A549 (cell line): ENCODE measurements around the gene ARIH1. TPM values are rescaled to one million over a fixed set of nuclear protein-coding genes. Genes with fewer than 3 reads are reported as not detected.

ENCODE experiments used
- ATAC-seq, 2 experiments: fragments of 200-7000 bp in 1 of 2; fragments of >200 bp in 1 of 2; cut with Nextera tagmentation in 1 of 2; cut with Tn5 transposase in 1 of 2; 3 replicates each; pipeline versions ENCODE4 v1.8.0 to v1.9.1; 2018 to 2020; ENCODE audit warnings: mild to moderate bottlenecking in 1 of 2, moderate library complexity in 1 of 2
- CTCF ChIA-PET: fragments of 300-600 bp; sonication (Branson Sonifier 250); formaldehyde crosslinking; extraction: SDS; loops from one replicate; lab custom pipeline; 2021; ENCODE audit warnings: antibody characterized with exemption, inconsistent platforms; lab: Yijun Ruan, JAX
- POLR2A ChIA-PET: fragments of 350-600 bp; formaldehyde crosslinking; extraction: SDS; loops from one replicate; lab custom pipeline; 2021; ENCODE audit warnings: antibody characterized with exemption, inconsistent platforms; lab: Yijun Ruan, JAX
- DNase-seq, 2 experiments: peaks; one replicate each; pipeline versions ENCODE4 v3.0.0 to v3.0.0-alpha.2; 2011 to 2016; ENCODE audit warnings: low read depth in 1 of 2, low spot score in 1 of 2
- FAIRE-seq: peaks from 2 replicates; lab custom pipeline; 2011; peaks lifted over from hg19 to GRCh38; lab: Jason Lieb, UNC
- H3K27ac ChIP-seq, 2 experiments: fragments of >200 bp; sonication (Bioruptor Twin); formaldehyde crosslinking; 3 replicates each; pipeline ENCODE4 v1.5.1; 2016 to 2017
- H3K4me1 ChIP-seq: fragments of >200 bp; sonication (Bioruptor Twin); formaldehyde crosslinking; 3 replicates; pipeline ENCODE4 v1.6.1; 2016
- H3K4me2 ChIP-seq: fragments of >200 bp; sonication (Bioruptor Twin); formaldehyde crosslinking; 3 replicates; pipeline ENCODE4 v1.6.1; 2016
- H3K4me3 ChIP-seq: fragments of >200 bp; sonication (Bioruptor Twin); formaldehyde crosslinking; 3 replicates; pipeline ENCODE4 v1.5.1; 2016
- H3K9me3 ChIP-seq: fragments of >200 bp; sonication (Bioruptor Twin); formaldehyde crosslinking; 3 replicates; pipeline ENCODE4 v1.6.1; 2016
- BHLHE40 ChIP-seq: IDR thresholded peaks from 2 replicates; pipeline ENCODE4 v1.6.1; 2012; ENCODE audit warnings: low read depth, low read length, inconsistent platforms
- CHD4 ChIP-seq: fragments of 200-600 bp; sonication (generic); IDR thresholded peaks from 2 replicates; pipeline ENCODE4 v1.6.1; 2016; ENCODE audit warnings: antibody characterized with exemption, mild to moderate bottlenecking, borderline replicate concordance
- EHF ChIP-seq: fragments of 250-450 bp; sonication (Bioruptor Pico); IDR thresholded peaks from 2 replicates; pipeline ENCODE4 v1.5.0; 2020; ENCODE audit warnings: mild to moderate bottlenecking
- EP300 ChIP-seq, 2 experiments: fragments of >200 bp; sonication (Bioruptor Twin); formaldehyde crosslinking; IDR thresholded peaks; 2 replicates in 1 of 2; 3 replicates in 1 of 2; pipeline ENCODE4 v1.6.1; 2016 to 2017
- FOSB ChIP-seq: fragments of 250-450 bp; sonication (Bioruptor Pico); IDR thresholded peaks from 2 replicates; pipeline ENCODE4 v1.5.0; 2020; ENCODE audit warnings: mild to moderate bottlenecking, moderate library complexity
- GATA3 ChIP-seq: IDR thresholded peaks from 2 replicates; pipeline ENCODE4 v1.6.1; 2012; ENCODE audit warnings: borderline replicate concordance
- HDAC2 ChIP-seq: fragments of 200-600 bp; sonication (generic); IDR thresholded peaks from 2 replicates; pipeline ENCODE4 v1.6.1; 2016
- KDM1A ChIP-seq: fragments of 200-600 bp; sonication (generic); IDR thresholded peaks from 2 replicates; pipeline ENCODE4 v1.6.1; 2016; ENCODE audit warnings: low read depth, mild to moderate bottlenecking
- NPAS2 ChIP-seq: fragments of 250-450 bp; sonication (Bioruptor Pico); IDR thresholded peaks from 2 replicates; pipeline ENCODE4 v1.8.0; 2022; ENCODE audit warnings: mild to moderate bottlenecking, moderate library complexity, borderline replicate concordance
- NR3C1 ChIP-seq: fragments of >200 bp; sonication (Bioruptor Twin); formaldehyde crosslinking; IDR thresholded peaks from 3 replicates; pipeline ENCODE4 v1.6.1; 2017
- PHF8 ChIP-seq: fragments of 200-600 bp; sonication (generic); IDR thresholded peaks from 2 replicates; pipeline ENCODE4 v1.6.1; 2016; ENCODE audit warnings: low read depth, mild to moderate bottlenecking, antibody characterized with exemption, moderate library complexity, borderline replicate concordance
- SMC3 ChIP-seq: fragments of >200 bp; sonication (Bioruptor Twin); formaldehyde crosslinking; IDR thresholded peaks from 3 replicates; pipeline ENCODE4 v1.6.1; 2018; ENCODE audit warnings: inconsistent platforms
- TP53 ChIP-seq: fragments of 250-450 bp; sonication (Bioruptor Pico); IDR thresholded peaks from 2 replicates; pipeline ENCODE4 v1.5.0; 2021; ENCODE audit warnings: mild to moderate bottlenecking, moderate library complexity
- ZFP36 ChIP-seq: fragments of 450-650 bp; IDR thresholded peaks from 2 replicates; pipeline ENCODE4 v1.6.1; 2014; ENCODE audit warnings: borderline replicate concordance; ENCODE audit not compliant: partially characterized antibody
- ZNF302 ChIP-seq: fragments of 250-450 bp; sonication (Bioruptor Pico); IDR thresholded peaks from 2 replicates; pipeline ENCODE4 v1.9.0; 2021; ENCODE audit warnings: inconsistent platforms, mild to moderate bottlenecking, moderate library complexity
- ZSCAN20 ChIP-seq: fragments of 250-450 bp; sonication (Bioruptor Pico); IDR thresholded peaks from 2 replicates; pipeline ENCODE4 v1.8.0; 2022; ENCODE audit warnings: mild to moderate bottlenecking, moderate library complexity
- WGBS: methylation state at CpG from one replicate; pipeline ENCODE4 v1.1.6; 2017; ENCODE audit errors: missing lambda C conversion rate; 5-methylcytosine and 5-hydroxymethylcytosine counted together
- polyA plus RNA-seq, 4 experiments: library from polyadenylated mRNA; depleted of rRNA in 3 of 4; stranded (reverse); fragments of >200 nt; fragmentation: RNase III in 1 of 4; extraction: RNeasy Plus Mini Kit Qiagen cat#74134 plus additional on column Dnase treatment in 1 of 4; gene quantifications; 2 replicates in 3 of 4; 3 replicates in 1 of 4; pipeline ENCODE4 v1.2.3, GENCODE V29; 2011 to 2017
- TF ChIP-seq, protein P1 (sequence below): fragments of 200-600 bp; sonication (generic); IDR thresholded peaks from 2 replicates; pipeline ENCODE4 v1.6.1; 2016; ENCODE audit warnings: antibody characterized with exemption, mild to moderate bottlenecking, moderate library complexity
- TF ChIP-seq, protein P2 (sequence below): fragments of 150-350 bp; IDR thresholded peaks from 2 replicates; pipeline ENCODE4 v1.6.1; 2014; ENCODE audit warnings: low read depth, mild to moderate bottlenecking, low read length
- TF ChIP-seq, protein P3 (sequence below): IDR thresholded peaks from 2 replicates; pipeline ENCODE4 v1.6.1; 2012
- TF ChIP-seq, protein P4 (sequence below): IDR thresholded peaks from 2 replicates; pipeline ENCODE4 v1.6.1; 2012
- TF ChIP-seq, protein P5 (sequence below): IDR thresholded peaks from 2 replicates; pipeline ENCODE4 v1.6.1; 2012; ENCODE audit warnings: low read depth, borderline replicate concordance

ARIH1 gene
- polyA plus RNA-seq, 2 of the 4 experiments (the other 2 are of a cell fraction): 92.6 to 127 TPM

DNA sequence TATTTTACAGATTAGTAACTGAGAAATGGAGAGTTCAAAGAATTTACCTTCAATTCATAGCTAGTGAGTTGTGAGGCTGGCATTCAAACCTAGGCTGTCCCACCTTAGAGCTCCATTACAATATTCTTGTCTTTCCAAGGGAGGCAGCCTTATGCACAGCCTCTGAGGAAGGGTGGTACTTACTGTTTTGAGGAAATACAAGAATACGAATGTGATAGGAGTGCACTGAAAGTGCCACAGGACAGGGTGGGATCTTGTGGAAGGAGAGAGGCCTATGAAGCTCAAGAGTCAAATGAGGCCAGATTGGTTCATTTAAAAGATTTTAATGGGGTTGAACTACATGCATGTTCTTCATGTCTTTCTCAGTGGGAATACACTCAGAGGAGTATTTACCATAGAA, 86.3 kb downstream of the ARIH1 start:
- FAIRE-seq (no peak), ATAC-seq (no peak)
- H3K4me3 ChIP-seq: no peak overlapping the region
- H3K4me2 ChIP-seq: no peak overlapping the region
- no peak overlapping the region for H3K27ac ChIP-seq
- CTCF ChIA-PET: interaction anchor here (0.6 to 1.3 kb wide), 5 partner anchors 9 to 229 kb away, joined by 3 to 5 read pairs (median 3); no protein-coding TSS in a partner anchor
- TF ChIP-seq, protein P1, sequence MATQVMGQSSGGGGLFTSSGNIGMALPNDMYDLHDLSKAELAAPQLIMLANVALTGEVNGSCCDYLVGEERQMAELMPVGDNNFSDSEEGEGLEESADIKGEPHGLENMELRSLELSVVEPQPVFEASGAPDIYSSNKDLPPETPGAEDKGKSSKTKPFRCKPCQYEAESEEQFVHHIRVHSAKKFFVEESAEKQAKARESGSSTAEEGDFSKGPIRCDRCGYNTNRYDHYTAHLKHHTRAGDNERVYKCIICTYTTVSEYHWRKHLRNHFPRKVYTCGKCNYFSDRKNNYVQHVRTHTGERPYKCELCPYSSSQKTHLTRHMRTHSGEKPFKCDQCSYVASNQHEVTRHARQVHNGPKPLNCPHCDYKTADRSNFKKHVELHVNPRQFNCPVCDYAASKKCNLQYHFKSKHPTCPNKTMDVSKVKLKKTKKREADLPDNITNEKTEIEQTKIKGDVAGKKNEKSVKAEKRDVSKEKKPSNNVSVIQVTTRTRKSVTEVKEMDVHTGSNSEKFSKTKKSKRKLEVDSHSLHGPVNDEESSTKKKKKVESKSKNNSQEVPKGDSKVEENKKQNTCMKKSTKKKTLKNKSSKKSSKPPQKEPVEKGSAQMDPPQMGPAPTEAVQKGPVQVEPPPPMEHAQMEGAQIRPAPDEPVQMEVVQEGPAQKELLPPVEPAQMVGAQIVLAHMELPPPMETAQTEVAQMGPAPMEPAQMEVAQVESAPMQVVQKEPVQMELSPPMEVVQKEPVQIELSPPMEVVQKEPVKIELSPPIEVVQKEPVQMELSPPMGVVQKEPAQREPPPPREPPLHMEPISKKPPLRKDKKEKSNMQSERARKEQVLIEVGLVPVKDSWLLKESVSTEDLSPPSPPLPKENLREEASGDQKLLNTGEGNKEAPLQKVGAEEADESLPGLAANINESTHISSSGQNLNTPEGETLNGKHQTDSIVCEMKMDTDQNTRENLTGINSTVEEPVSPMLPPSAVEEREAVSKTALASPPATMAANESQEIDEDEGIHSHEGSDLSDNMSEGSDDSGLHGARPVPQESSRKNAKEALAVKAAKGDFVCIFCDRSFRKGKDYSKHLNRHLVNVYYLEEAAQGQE: no peak
- TF ChIP-seq GATA3 (no peak), BHLHE40 (no peak), ZSCAN20 (CRISPR knock-in tag) (no peak), SMC3 (no peak), ZNF302 (CRISPR knock-in tag) (no peak)
- TF ChIP-seq, all 56 proteins: peak for 0
- no peaks in the 10 kb centered on the region for H3K9me3 ChIP-seq
- no peaks in the 10 kb centered on the region for H3K4me1 ChIP-seq
- WGBS: 92% methylated on average over 1 of the region's 1 CpG
- POLR2A ChIA-PET: no interaction called here
- no peak for DNase-seq

DNA sequence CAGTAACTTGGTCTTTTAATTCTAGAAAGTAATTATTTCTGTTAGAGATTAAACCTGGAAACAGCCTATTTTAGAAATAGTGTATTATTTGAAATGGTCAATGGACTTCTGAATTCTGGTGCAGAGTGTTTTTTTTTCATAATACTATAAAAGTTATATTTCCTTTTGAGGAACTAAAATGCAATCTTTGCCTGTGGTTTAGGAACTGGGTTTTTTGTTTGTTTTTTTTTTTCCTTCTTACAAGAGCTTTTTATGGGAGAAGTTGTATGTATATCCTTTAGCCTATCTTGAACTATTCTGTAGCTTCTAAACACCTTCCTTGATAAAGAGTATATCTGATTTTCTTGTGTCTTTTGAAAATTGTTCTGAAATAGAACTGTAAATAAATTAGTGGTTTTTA, 88.3 kb downstream of the ARIH1 start:
- no peak for TF ChIP-seq FOSB (CRISPR knock-in tag)
- TF ChIP-seq TP53 (CRISPR knock-in tag): no peak
- TF ChIP-seq ZFP36: no peak
- TF ChIP-seq, protein P2, sequence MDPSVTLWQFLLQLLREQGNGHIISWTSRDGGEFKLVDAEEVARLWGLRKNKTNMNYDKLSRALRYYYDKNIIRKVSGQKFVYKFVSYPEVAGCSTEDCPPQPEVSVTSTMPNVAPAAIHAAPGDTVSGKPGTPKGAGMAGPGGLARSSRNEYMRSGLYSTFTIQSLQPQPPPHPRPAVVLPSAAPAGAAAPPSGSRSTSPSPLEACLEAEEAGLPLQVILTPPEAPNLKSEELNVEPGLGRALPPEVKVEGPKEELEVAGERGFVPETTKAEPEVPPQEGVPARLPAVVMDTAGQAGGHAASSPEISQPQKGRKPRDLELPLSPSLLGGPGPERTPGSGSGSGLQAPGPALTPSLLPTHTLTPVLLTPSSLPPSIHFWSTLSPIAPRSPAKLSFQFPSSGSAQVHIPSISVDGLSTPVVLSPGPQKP: no peak
- no peak for TF ChIP-seq PHF8
- TF ChIP-seq, protein P3, sequence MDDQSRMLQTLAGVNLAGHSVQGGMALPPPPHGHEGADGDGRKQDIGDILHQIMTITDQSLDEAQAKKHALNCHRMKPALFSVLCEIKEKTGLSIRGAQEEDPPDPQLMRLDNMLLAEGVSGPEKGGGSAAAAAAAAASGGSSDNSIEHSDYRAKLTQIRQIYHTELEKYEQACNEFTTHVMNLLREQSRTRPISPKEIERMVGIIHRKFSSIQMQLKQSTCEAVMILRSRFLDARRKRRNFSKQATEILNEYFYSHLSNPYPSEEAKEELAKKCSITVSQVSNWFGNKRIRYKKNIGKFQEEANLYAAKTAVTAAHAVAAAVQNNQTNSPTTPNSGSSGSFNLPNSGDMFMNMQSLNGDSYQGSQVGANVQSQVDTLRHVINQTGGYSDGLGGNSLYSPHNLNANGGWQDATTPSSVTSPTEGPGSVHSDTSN: no peak
- TF ChIP-seq CHD4: no peak
- no peak for TF ChIP-seq EP300 (IDR thresholded peaks at IDR 0.05)
- TF ChIP-seq NR3C1: no peak
- TF ChIP-seq, protein P4, sequence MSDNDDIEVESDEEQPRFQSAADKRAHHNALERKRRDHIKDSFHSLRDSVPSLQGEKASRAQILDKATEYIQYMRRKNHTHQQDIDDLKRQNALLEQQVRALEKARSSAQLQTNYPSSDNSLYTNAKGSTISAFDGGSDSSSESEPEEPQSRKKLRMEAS: no peak
- no peak for TF ChIP-seq ZNF302 (CRISPR knock-in tag)
- TF ChIP-seq EHF (CRISPR knock-in tag): no peak
- TF ChIP-seq HDAC2: no peak
- no peak for TF ChIP-seq NPAS2 (CRISPR knock-in tag)
- no peak for TF ChIP-seq KDM1A
- TF ChIP-seq, protein P5, sequence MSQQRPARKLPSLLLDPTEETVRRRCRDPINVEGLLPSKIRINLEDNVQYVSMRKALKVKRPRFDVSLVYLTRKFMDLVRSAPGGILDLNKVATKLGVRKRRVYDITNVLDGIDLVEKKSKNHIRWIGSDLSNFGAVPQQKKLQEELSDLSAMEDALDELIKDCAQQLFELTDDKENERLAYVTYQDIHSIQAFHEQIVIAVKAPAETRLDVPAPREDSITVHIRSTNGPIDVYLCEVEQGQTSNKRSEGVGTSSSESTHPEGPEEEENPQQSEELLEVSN: no peak
- FAIRE-seq (no peak), DNase-seq (no peak), ATAC-seq (no peak)
- Histone ChIP-seq H3K27ac (no peak overlapping the region), H3K4me2 (no peak overlapping the region), H3K9me3 (no peaks in the 10 kb centered on the region), H3K4me1 (no peaks in the 10 kb centered on the region), H3K4me3 (no peak overlapping the region)
- ChIA-PET POLR2A (no interaction called here), CTCF (interaction anchor here (0.7 kb wide), 1 partner anchor 38 kb away, joined by 3 read pairs; no protein-coding TSS in a partner anchor)
